ENCODE measurements around the gene COL4A2. TPM values are rescaled to one million over a fixed set of nuclear protein-coding genes. Genes with fewer than 3 reads are reported as not detected.

Gene COL4A2
- total RNA-seq, 1 experiment from 2014 or later = 1.6 TPM

- H3K27ac ChIP-seq (ENCODE audit: low read depth, low read length) = no peak overlapping the region
- ChIA-PET CTCF (no interaction called here), RAD21 (ENCODE audit: low non-redundant PET in 1 of 2, low total read pairs in 2 of 2, uncharacterized antibody in 2 of 2, unreplicated experiment in 2 of 2) (no interaction called here), POLR2A (no interaction called here)
- TF ChIP-seq POLR2AphosphoS5 (IDR thresholded peaks at IDR 0.05; ENCODE audit: low read depth, low read length) (no peak), JUND (IDR thresholded peaks at IDR 0.05) (no peak), FOSL1 (IDR thresholded peaks at IDR 0.05; ENCODE audit: low read depth) (no peak)
- TF ChIP-seq, protein P1, sequence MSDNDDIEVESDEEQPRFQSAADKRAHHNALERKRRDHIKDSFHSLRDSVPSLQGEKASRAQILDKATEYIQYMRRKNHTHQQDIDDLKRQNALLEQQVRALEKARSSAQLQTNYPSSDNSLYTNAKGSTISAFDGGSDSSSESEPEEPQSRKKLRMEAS (IDR thresholded peaks at IDR 0.05) = no peak
- H3K4me2 ChIP-seq (ENCODE audit: low read length) = no peak overlapping the region
- peaks cover 0 to 7% of the 10 kb centered on the region in 2 experiments; a peak in 1 of 4 replicates for H3K4me1 ChIP-seq (ENCODE audit: control insufficient read depth in 1 of 2, insufficient read depth in 2 of 2, low read length in 2 of 2)
- H3K9ac ChIP-seq (ENCODE audit: low read length) = no peak overlapping the region
- H2AFZ ChIP-seq (ENCODE audit: low read depth, low read length, poor library complexity, severe bottlenecking) = no peak overlapping the region
- no peaks in the 10 kb centered on the region for H3K36me3 ChIP-seq (ENCODE audit: control insufficient read depth in 1 of 2, insufficient read depth in 2 of 2, low read length in 2 of 2)
- no peaks in the 10 kb centered on the region for H3K9me2 ChIP-seq (ENCODE audit: insufficient read depth)
- DNase-seq (ENCODE audit: low read depth, low spot score) = no peak
- H3K79me2 ChIP-seq (ENCODE audit: insufficient read depth, low read length) = no peaks in the 10 kb centered on the region
- intact Hi-C loops (cut with micrococcal nuclease) = no loop called here
- no peaks in the 10 kb centered on the region for H3K9me3 ChIP-seq (ENCODE audit: control insufficient read depth in 1 of 2, insufficient read depth in 1 of 2, low read depth in 1 of 2, low read length in 2 of 2)
- BruUV-seq (replicated peaks) = no TSS peak
- H4K20me1 ChIP-seq (ENCODE audit: insufficient read depth) = no peaks in the 10 kb centered on the region
- no peak overlapping the region for H3K4me3 ChIP-seq (replicated peaks in 1 of 2; ENCODE audit: low read depth in 1 of 2, low read length in 2 of 2)
- no peak for ATAC-seq
- H3K27me3 ChIP-seq (ENCODE audit: insufficient read depth, low read length) = no peaks in the 10 kb centered on the region
Measured at GRCh38 chr13:110517505-110518225, 210.6 kb downstream of the COL4A2 start.

DNA sequence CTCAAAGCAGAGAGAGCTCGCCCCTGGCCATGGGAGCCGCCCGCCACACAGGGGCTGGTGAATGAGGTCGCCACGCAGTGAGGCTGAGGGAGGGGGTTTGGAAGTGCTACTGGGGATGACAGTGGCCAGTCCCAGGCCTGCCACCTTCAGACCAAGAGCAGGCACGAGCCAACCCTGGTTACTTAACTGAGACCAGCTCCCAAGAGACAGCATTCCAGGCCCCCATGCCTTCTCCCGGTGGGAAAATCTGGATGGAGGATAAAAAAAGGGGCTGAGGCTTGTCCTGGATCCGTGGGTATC lies 211.1 kb downstream of the COL4A2 start:
- Histone ChIP-seq H4K20me1 (ENCODE audit: insufficient read depth) (no peaks in the 10 kb centered on the region), H3K9me2 (ENCODE audit: insufficient read depth) (no peaks in the 10 kb centered on the region), H3K36me3 (ENCODE audit: control insufficient read depth in 1 of 2, insufficient read depth in 2 of 2, low read length in 2 of 2) (no peaks in the 10 kb centered on the region), H3K9me3 (ENCODE audit: control insufficient read depth in 1 of 2, insufficient read depth in 1 of 2, low read depth in 1 of 2, low read length in 2 of 2) (no peaks in the 10 kb centered on the region), H3K27ac (ENCODE audit: low read depth, low read length) (no peak overlapping the region), H3K4me3 (replicated peaks in 1 of 2; ENCODE audit: low read depth in 1 of 2, low read length in 2 of 2) (no peak overlapping the region), H3K4me1 (ENCODE audit: control insufficient read depth in 1 of 2, insufficient read depth in 2 of 2, low read length in 2 of 2) (peaks cover 0 to 7% of the 10 kb centered on the region in 2 experiments; a peak in 1 of 4 replicates), H3K27me3 (ENCODE audit: insufficient read depth, low read length) (no peaks in the 10 kb centered on the region), H3K4me2 (ENCODE audit: low read length) (no peak overlapping the region), H2AFZ (ENCODE audit: low read depth, low read length, poor library complexity, severe bottlenecking) (no peak overlapping the region), H3K9ac (ENCODE audit: low read length) (no peak overlapping the region), H3K79me2 (ENCODE audit: insufficient read depth, low read length) (no peaks in the 10 kb centered on the region)
- ATAC-seq (no peak), DNase-seq (ENCODE audit: low read depth, low spot score) (no peak)
- ChIA-PET POLR2A (no interaction called here), CTCF (no interaction called here), RAD21 (ENCODE audit: low non-redundant PET in 1 of 2, low total read pairs in 2 of 2, uncharacterized antibody in 2 of 2, unreplicated experiment in 2 of 2) (no interaction called here)
- TF ChIP-seq CEBPB (IDR thresholded peaks at IDR 0.05; ENCODE audit: low read depth) (no peak), JUND (IDR thresholded peaks at IDR 0.05) (no peak), ZNF274 (IDR thresholded peaks at IDR 0.05; ENCODE audit: low read depth, low read length) (no peak), POLR2AphosphoS5 (IDR thresholded peaks at IDR 0.05; ENCODE audit: low read depth, low read length) (no peak), EZH2 (IDR thresholded peaks at IDR 0.05) (no peak), YY1 (IDR thresholded peaks at IDR 0.05; ENCODE audit: extremely low read depth, insufficient replicate concordance, low read depth, low read length) (no peak), SIN3A (IDR thresholded peaks at IDR 0.05; ENCODE audit: low read depth) (no peak), SP1 (IDR thresholded peaks at IDR 0.05; ENCODE audit: low read depth) (no peak), ELF1 (IDR thresholded peaks at IDR 0.05; ENCODE audit: borderline replicate concordance, low read depth) (no peak), ZFX (IDR thresholded peaks at IDR 0.05) (no peak), SRF (IDR thresholded peaks at IDR 0.05; ENCODE audit: low read depth) (no peak), EGR1 (IDR thresholded peaks at IDR 0.05; ENCODE audit: low read depth) (no peak)
- TF ChIP-seq, protein P2, sequence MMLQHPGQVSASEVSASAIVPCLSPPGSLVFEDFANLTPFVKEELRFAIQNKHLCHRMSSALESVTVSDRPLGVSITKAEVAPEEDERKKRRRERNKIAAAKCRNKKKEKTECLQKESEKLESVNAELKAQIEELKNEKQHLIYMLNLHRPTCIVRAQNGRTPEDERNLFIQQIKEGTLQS (IDR thresholded peaks at IDR 0.05) = no peak
- TF ChIP-seq, protein P1 (IDR thresholded peaks at IDR 0.05) = no peak
- TF ChIP-seq, protein P3, sequence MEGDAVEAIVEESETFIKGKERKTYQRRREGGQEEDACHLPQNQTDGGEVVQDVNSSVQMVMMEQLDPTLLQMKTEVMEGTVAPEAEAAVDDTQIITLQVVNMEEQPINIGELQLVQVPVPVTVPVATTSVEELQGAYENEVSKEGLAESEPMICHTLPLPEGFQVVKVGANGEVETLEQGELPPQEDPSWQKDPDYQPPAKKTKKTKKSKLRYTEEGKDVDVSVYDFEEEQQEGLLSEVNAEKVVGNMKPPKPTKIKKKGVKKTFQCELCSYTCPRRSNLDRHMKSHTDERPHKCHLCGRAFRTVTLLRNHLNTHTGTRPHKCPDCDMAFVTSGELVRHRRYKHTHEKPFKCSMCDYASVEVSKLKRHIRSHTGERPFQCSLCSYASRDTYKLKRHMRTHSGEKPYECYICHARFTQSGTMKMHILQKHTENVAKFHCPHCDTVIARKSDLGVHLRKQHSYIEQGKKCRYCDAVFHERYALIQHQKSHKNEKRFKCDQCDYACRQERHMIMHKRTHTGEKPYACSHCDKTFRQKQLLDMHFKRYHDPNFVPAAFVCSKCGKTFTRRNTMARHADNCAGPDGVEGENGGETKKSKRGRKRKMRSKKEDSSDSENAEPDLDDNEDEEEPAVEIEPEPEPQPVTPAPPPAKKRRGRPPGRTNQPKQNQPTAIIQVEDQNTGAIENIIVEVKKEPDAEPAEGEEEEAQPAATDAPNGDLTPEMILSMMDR (IDR thresholded peaks at IDR 0.05 in 2 of 3, conservative IDR thresholded peaks at IDR 0.05 in 1 of 3; ENCODE audit: borderline replicate concordance in 1 of 3, insufficient read depth in 1 of 3, low read depth in 2 of 3, low read length in 2 of 3) = no peak
- intact Hi-C loops (cut with micrococcal nuclease) = no loop called here
- BruUV-seq (replicated peaks) = no TSS peak
